ENCODE data around the gene EFNA1.
A peak's percentile ranks its signal among the peaks of the same experiment; 100 is the strongest.

- TF ChIP-seq CTCF (IDR thresholded peaks at IDR 0.05; ENCODE audit: low read length), result 0 out of 2 replicates have a peak, but pooled peaks have one; percentile 2
- peak; percentile 96 for TF ChIP-seq EZH2 (optimal IDR thresholded peaks at IDR 0.05; ENCODE audit: low read depth, low read length)
Measured at GRCh38 chr1:155173478-155174323, 46.0 kb downstream of the EFNA1 start, which contains the start of gene TRIM46.
